ENCODE measurements around the gene PAK2.
A peak's percentile ranks its signal among the peaks of the same experiment; 100 is the strongest.
"Not testable (repeated sequence)": the region's sequence is repeated elsewhere in the genome, so short reads cannot be mapped to it uniquely, and the experiment has no call there.

The PAK2 gene

DNA sequence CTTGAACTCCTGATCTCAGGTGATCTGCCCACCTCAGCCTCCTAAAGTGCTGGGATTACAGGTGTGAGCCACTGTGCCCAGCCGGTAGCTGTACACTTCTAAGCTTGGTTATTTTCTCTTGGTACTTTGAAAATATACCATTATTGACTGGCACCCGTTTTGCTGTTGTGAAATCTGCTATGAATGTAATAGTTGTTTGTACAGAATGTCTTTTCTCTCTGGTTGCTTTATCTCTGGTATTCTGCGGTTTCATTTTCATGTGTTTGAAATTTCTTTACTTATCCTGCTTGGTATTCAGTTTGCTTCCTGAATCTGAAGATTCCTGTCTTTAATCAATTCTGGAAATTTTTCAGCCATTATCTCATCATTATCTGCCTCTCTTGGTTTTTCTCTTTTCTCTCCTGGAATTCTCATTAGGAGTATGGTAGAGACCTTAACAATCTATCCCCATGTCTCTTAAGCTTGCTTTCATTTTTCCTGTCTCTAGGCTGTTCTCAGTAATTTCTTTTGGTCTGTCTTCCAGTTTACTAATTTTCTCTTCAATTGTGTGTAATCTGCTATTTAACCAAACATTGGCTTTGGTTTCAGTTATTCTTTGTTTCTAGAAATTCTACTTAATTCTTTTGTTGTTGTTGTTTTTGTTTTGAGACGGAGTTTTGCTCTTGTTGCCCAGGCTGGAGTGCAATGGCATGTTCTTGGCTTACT is 2.8 kb upstream of the PAK2 start:
- DNase-seq: no peak

DNA sequence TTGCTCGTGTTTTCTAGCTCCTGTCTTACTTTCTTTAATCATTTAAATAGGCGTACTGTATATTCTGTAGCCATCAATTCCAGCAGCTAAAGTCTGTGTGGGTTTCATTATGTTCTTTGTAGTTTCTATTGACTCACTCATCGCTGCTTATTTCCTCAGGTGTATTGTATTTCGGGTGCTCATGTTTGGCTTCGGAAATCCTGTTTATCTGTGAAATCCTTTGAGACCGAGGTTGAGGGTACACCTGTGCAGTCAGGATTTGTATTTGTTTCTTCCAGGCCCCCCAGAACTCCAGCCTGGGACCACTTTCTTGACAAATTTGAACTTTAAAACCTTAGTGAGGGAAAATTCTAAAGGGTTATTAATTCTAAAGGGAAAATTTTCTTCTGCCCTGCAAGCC is 2.0 kb upstream of the PAK2 start:
- no peak for DNase-seq

DNA sequence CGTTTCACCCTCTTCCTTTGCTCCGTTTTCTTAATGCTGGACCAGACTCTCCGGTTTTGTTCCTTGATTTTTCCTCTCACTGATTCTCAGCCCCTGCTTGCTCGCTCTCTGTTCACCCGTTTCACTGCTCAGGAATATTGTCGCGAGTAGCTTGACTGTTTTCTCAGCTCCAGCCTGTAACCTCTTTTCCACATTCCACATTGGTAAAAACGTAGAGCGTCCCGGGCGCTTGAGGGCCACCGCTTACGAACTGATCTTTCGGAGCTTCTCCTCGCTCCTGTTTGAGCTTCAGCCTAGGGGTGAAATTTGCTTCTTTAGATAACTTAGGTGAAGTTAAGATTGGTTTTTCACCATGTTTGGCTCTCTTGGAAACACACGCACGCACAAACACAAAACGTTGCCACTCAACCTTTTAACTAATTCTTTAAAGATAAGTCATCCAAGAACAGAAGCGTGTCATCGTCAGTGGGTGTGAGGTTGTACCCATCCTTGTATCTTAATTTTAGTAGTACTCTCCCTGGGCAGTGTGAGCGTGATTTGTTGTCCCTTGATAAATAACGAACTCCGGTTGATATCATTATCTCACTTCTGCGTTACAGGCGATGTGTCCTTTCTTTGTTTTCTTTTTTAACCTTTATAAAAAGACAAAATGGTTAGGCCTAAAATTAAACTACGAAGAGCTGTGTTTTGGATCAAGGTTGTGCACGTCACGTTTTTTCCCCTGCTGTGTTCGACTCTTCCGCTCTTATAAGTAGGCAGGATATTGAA is 1.0 kb downstream of the PAK2 start:
- DNase-seq: peak in 16 of 56 donors; percentile 11 to 63 (median 34)

DNA sequence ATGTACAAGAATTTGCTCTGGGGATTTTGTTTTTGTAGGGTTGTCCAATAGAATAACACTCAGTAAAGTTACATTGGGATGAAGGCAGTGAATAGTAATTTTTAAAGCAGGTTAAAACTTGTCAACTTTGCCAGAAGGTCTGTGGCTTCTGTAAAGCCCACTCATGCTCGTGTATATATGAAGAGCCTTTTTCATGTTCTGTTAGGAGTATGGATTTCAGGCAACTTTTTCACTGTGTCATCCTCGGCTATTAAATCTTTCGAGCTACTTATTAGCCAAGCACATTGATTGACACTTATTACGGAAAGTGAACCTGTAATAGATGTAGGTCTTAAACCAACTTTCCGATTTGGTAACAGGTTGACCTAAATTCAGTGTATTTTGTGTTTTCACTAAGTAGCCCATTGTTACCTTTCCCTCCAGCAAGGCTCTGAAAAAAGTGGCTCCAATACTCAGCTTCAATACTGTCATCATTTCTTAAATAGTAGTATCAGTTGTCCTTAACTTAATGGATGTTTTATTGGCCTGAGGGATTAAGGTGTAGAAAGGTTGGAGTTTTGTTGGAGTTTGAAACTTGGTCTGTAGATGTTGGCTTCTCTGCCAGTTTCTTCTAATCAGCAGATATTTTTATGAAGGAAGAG is 1.7 kb downstream of the PAK2 start:
- DNase-seq: no peak

DNA sequence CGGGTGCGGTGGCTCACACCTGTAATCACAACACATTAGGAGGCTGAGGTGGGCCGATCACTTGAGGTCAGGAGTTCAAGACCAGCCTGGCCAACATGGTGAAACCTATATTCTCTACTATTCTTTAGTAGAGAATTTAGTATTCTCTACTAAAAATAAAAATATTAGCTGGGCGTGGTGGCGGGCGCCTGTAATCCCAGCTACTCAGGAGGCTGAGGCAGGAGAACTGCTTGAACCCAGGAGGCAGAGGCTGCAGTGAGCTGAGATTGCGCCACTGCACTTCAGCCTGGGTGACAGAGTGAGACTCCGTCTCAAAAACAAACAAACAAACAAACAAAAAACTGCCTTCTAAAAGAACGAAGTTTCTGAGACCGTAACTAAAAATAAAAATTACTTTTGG is 3.9 kb downstream of the PAK2 start:
- DNase-seq: not testable (repeated sequence)

DNA sequence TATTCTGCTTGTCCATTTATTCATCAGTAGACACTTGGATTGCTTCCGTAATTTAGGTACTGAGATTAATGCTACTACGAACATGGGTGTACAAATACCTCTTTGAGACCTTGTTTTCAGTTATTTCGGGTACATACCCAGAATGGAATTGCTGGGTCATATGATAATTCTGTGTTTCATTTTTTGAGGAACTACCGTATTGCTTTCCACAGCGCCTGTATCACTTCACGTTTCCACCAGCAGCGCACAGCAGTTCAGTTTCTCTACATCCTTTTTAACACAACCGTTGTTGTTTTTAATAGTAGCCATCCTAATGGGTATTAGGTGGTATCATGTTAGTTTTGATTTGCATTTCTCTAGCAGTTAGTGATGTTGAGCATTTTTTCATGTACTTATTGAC is 9.5 kb downstream of the PAK2 start:
- no peak for DNase-seq

DNA sequence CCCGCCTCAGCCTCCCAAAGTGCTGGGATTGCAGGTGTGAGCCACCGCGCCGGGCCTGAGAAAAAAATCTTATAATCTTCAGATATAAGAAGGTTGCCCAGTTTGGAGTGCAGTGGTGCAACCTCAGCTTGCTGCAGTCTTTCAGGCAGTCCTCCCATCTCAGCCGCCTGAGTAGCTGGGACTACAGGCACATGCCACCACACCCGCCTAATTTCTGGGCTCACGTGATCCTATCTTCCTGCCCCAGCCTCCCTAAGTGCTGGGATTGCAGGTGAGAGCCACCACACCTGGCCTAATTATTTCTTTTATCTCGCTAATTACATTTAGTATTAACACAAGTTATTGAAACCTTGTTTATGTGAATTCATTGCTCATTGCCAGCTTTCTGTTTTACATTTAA is 13.5 kb downstream of the PAK2 start:
- DNase-seq: no peak

DNA sequence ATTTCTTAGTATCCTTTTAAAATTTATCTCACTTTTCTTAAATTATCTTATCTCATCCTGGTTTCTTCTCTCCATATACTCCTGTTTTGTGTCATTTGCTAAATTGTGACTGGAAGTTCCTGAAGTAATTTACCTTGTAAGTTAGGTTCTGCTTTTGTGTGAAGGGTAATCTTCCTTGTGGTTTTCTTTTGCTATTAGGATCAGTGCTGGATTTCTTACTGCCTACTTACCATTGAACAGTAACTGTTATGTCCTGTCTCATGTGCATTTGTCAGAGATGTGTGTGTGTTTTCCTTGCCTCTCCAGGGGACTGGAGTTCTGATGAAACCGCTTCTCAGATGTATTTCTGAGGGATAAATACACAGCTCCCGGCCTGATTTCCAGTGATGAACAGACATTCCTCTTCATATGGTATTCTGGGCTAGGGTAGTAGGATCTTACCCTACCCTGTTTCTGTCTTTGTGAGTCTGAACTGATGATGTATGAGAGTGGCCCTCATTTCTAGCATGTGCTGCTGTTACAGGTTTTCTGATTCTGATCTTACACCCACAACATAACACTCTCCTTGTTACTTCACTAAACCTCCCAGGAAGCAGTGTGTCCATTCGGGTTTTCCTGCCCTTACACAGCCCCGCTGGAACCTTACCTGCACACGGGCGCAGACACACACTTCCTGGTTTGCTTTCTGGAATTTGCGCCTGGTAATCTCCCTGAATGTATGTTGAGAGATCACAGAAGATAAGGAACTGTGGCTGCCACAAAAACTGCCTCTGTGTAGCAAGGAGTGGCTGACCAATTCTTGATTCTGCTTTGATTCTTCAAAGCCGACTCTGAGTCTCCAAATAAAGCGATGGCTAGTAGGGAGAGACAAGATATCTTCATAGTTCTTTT is 14.7 kb downstream of the PAK2 start:
- DNase-seq: no peak

DNA sequence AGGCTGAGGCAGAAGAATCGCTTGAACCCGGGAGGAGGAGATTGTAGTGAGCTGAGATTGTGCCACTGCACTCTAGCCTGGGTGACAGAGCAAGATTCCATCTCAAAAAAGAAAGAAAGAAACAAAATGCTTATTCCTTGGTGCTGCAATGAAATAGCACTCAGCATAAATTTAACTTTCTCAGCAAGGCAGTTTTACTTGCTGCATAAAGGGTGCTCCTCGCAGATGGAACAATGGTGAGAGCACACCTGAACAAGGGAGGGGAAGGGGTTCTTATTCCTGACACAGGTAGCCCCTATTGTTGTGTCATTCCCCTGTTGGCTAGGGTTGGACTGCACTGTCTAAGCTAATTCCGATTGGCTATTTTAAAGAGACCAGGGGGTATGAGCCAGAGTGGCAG is 17.1 kb downstream of the PAK2 start:
- DNase-seq: no peak

DNA sequence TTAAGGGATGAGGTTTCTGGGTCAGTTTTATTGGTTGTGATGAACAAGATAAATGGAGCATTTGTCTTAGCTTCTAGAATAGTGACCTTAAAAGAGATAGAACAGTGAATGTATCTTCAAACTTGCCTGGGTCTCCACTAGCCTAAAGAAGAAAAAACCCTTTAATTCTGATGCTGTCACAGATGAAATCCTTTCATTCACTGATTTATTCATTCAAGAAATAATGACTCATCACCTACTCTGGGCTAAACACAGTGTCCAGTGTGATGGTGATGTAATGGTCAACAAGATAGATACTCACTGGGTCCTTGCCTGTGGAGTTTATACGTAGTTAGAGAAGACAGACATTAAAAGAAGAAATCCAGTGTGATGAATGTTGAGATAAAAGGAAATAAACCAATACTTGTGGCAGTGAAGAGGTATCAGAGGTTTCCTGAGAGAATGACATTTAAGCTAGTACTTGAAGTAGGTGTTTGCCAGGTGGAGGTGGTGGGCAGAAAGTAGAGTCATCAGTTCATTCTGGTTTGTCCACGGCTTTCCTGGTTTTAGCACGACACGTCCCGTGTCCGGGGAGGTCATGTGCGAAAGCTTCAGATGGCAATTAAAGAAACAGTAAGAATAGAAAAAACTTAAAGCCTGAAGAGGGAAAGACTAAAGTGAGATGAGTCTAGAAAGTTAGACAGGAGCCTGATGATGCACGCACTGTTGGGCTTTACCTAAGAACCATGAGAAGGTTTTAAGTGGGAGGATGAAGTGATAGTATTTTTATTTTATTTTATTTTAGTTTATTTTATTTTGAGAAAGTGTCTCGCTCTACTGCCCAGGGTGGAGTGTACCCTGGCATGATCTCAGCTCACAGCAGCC is 18.5 kb downstream of the PAK2 start:
- DNase-seq: peak in 3 of 56 donors; percentile 2 to 57 (median 2)

DNA sequence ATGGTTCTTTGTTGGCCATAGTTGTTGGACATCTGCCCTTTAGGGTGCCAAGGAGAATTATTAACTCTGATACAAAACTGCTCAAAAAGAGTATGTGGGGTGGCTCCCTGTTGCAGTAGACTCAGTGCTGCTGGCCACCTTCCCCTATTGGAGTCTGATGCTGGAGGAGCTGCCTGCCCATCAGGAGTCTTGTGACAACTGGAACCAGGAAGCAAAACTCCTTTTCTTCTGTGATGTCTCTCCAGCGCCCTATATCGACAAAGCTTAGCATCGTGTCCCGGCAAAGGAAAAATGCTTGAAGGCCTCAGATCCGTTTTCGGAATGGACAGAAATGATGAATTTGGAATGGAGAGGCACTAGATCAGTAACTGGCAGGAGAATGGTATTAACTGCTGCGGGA is 23.5 kb downstream of the PAK2 start:
- DNase-seq: peak in 12 of 56 donors; percentile 6 to 47 (median 24)

DNA sequence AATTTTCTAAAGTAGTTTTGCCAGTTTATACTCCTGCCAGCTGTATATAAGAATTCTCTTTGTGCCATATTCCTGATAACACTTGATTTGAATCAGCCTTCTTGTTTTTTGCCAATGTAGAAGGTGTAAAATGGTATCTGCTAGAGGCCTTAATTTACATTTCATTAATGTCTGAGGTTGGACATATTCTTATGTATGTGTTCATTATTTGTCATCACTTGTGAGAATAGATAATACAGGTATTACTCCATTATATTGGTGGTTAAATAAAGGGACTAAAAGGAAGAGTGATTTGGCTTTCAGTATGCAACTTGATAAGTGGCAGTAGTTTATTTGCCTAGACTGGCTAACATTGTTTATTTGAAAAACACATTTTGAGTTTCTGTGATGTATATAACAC is 25.8 kb downstream of the PAK2 start:
- no peak for DNase-seq

DNA sequence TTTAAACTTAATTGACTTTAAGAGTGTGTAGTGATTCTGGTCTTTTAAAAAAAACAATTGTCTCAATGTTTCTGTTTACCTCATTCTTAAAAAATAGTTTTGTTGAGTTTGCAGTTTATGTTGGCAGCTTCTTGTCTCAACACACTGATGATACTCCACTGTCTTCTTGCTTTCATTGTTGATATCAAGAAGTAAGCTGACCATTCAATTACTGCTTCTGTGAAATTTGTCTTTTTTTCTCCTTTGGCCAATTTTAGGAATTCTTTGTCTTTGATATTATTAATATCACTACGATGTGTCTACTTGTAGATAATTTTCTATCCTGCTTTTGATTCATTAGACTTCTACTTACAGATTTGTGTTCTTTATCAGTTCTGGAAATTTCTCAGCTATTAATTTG is 31.4 kb downstream of the PAK2 start:
- DNase-seq: no peak

DNA sequence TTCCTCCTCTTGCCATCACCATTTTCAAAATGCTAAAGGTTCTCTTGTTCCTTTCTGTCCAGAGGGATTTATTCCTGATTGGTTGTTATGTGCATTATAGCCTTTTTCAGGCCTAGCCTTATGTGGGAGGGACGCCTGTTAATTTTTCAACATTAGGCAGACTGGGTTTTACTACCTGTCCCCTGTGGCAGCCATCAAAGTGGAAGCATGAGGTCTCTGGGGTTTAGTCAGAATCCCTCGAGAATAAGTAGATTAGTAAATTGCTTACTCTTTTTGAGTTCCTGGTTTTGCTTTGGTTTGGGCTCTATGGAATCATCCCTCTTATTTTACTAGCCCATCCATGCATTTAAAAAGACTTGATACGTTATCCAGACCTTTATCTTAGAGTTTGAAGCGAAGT is 32.4 kb downstream of the PAK2 start:
- DNase-seq: no peak

DNA sequence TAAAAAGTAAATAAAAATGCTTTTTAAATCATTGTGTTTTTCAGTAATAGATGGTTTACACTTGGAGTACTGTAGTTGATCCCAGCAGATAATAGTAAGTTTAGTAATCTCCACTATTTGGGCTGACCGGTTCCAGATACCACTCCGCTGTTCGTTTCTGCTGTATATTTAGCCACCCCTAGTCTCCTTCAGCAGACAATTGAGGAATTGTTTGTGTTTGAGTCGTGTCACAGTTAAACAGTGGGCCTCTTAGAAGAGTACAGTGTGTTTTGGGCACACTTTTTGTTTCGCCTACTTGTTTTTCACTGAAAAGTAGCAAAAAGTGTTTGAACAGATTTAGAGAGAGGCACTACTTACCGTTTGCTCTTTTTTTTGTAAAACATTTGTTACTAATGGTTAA is 33.2 kb downstream of the PAK2 start:
- DNase-seq: peak in 9 of 56 donors; percentile 3 to 52 (median 26)

DNA sequence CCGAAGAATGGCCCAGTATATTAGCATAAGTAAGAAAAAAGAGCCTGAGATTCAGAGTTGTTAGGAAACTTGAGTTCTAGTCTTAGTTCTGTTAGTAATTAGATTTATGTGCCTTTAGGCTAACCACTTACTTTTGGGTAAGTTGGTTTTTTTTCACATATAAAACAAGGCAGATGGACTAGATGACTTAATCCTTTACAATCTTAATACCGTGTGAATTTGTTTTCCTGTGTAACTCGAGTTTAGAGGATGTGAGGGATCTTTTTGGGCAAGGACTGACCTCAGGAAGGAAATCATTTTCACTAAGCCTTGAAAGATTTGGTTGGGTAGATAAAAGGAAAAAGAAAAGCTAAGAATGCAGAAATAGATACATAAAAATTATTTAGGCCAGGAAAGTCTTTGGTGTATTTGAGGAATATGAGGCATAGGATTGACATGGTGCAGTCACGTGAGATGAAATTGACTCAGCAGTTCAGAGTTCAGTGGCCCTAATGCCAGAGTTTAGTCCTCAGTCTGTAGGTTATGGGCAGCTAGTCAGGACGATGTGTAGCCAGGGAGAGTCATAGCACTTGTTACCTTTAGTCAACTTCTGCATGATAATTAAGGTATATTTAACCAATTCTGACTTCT is 34.6 kb downstream of the PAK2 start:
- no peak for DNase-seq

DNA sequence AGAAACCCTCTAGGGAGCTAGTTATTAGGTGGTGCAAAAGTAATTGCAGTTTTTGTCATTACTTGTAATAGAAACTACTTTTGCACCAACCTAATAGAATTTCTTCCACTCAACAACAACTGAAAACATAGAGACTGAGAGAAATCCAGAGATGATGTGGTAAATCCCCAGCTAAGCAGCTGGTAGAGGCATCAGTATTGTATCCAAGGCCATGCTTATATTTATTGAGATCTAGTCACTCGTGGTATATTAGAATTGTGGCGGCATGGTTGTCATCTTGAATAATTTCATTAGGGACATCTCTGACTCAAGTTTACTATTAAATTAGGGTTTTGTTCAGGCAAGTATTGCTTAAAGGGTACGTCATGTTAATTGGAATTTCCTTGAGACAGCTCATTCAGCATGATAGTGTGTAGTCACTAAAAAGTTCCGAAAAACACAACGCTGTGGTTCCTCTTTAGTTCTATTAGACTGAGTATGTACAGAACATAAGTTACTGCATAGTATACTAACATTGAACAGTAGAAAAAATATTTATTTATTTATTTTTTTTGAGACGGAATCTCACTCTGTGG is 35.3 kb downstream of the PAK2 start:
- no peak for DNase-seq

DNA sequence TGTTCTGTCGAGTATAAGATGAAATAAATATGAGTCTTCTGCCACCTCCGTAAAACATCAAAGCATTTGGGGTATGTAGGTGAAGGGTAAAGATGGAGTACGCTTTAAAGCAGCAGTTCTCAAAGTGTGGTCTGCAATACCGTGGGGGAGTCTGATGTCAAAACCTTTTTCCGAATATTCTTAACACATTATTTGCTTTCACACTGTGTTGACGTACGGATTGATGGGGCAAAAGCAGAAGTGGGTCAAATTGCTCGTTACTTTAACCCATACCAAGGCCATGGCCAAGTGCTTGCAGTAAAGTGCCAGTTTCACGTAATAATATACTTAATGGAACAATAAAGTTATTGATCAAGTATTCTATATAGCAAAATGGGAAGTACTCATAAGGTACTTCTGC is 36.3 kb downstream of the PAK2 start:
- DNase-seq: no peak

DNA sequence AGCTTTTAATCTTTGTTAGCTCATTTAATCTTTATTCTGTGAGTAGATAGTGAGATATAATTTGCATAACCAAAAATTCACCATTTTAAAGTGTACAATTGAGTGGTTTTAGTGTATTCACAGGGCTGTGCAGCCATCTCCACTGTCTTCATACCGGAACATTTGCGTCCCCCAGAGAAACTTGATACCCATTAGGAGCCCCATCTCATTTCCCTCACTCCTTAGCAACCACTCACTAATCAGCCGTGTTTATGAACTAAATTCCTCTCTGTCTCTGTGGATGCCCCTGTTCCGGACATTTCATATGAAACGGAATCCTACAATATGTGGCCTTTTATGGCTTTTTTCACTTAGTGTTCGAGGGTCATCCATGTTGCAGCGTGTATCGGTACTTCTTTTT is 38.2 kb downstream of the PAK2 start:
- DNase-seq: no peak

DNA sequence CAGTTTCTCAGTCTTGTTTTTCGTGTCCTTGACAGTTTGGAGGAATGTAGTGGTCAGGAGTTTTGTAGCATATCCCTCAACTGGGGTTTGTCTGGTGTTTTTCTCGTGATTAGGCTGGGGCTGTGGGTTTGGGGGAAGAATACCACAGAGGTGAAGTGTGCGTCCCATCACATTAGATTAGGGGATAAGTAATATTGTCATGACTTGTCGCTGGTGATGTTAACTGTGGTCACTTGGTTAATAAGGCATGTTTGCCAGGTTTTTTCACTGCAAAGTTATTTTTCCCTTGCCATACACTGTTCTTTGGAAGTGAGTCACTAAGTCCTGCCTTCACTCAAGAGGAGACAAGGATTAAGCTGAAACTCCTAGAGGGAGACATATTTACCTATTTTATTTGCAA is 39.1 kb downstream of the PAK2 start:
- no peak for DNase-seq

Measured in amygdala (tissue), 56 donors.